ENCODE data around the gene UGT8.

- no peak for TF ChIP-seq KLF10 (tag by site-specific recombination; IDR thresholded peaks at IDR 0.05)
- TF ChIP-seq ZNF529 (tag by site-specific recombination; IDR thresholded peaks at IDR 0.05; ENCODE audit: insufficient replicate concordance) = no peak
- TF ChIP-seq, protein P1, sequence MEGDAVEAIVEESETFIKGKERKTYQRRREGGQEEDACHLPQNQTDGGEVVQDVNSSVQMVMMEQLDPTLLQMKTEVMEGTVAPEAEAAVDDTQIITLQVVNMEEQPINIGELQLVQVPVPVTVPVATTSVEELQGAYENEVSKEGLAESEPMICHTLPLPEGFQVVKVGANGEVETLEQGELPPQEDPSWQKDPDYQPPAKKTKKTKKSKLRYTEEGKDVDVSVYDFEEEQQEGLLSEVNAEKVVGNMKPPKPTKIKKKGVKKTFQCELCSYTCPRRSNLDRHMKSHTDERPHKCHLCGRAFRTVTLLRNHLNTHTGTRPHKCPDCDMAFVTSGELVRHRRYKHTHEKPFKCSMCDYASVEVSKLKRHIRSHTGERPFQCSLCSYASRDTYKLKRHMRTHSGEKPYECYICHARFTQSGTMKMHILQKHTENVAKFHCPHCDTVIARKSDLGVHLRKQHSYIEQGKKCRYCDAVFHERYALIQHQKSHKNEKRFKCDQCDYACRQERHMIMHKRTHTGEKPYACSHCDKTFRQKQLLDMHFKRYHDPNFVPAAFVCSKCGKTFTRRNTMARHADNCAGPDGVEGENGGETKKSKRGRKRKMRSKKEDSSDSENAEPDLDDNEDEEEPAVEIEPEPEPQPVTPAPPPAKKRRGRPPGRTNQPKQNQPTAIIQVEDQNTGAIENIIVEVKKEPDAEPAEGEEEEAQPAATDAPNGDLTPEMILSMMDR (tag by site-specific recombination; IDR thresholded peaks at IDR 0.05) = no peak
- TF ChIP-seq ZFP3 (tag by site-specific recombination; IDR thresholded peaks at IDR 0.05; ENCODE audit: low read depth) = no peak
- TF ChIP-seq ZSCAN5A (tag by site-specific recombination; IDR thresholded peaks at IDR 0.05) = no peak
Observed at GRCh38 chr4:114636192-114636935, 37.8 kb downstream of the UGT8 start.

Data from HEK293 (cell line).